Hematopoietic multipotent progenitor cell treated with erythropoietin and hydrocortisone succinate and interleukin-3 and kit ligand, for 17 days (in vitro differentiated cells): ENCODE measurements around the gene PLEKHG2.
A peak's percentile ranks its signal among the peaks of the same experiment; 100 is the strongest.

Source experiments
- DNase-seq: peaks from one replicate; pipeline ENCODE4 v3.0.0-alpha.2; 2015; ENCODE audit warnings: low spot score

Gene PLEKHG2

GRCh38 chr19:39384839-39385568, 27.5 kb upstream of the PLEKHG2 start:
- no peak for DNase-seq

- no peak for DNase-seq
Observed at GRCh38 chr19:39385629-39386411, 26.6 kb upstream of the PLEKHG2 start.

- DNase-seq, result no peak
Observed at GRCh38 chr19:39386557-39386956, 25.9 kb upstream of the PLEKHG2 start.

- no peak for DNase-seq
Observed at GRCh38 chr19:39388657-39389056, 23.8 kb upstream of the PLEKHG2 start.

GRCh38 chr19:39389631-39390414, 22.6 kb upstream of the PLEKHG2 start:
- no peak for DNase-seq

GRCh38 chr19:39390451-39390750, 22.1 kb upstream of the PLEKHG2 start:
- peak; percentile 80 for DNase-seq

- DNase-seq, result peak; percentile 100
Observed at GRCh38 chr19:39390751-39391437, 21.6 kb upstream of the PLEKHG2 start, which contains the start of the genes MED29 and PAF1. Gene MED29, plus strand, starts transcription at chr19:39391378. Its CDS starts 45 bp downstream, at chr19:39391423. Gene PAF1, minus strand, starts transcription at chr19:39391106. Its CDS starts 242 bp downstream, at chr19:39390864.

GRCh38 chr19:39397360-39398296, 14.8 kb upstream of the PLEKHG2 start:
- DNase-seq, result peak; percentile 91

- peak; percentile 93 for DNase-seq
Observed at GRCh38 chr19:39398297-39398864, 14.1 kb upstream of the PLEKHG2 start.

- DNase-seq, result peak; percentile 49
Observed at GRCh38 chr19:39399668-39400050, 12.8 kb upstream of the PLEKHG2 start.

GRCh38 chr19:39400061-39400460, 12.4 kb upstream of the PLEKHG2 start:
- no peak for DNase-seq

- DNase-seq, result no peak
Observed at GRCh38 chr19:39401070-39401548, 11.4 kb upstream of the PLEKHG2 start.

GRCh38 chr19:39401549-39402345, 10.7 kb upstream of the PLEKHG2 start:
- peak; percentile 89 for DNase-seq

- peak; percentile 92 for DNase-seq
Observed at GRCh38 chr19:39402346-39403300, 9.8 kb upstream of the PLEKHG2 start.

GRCh38 chr19:39403331-39404312, 8.8 kb upstream of the PLEKHG2 start:
- DNase-seq, result peak; percentile 92

- peak; percentile 42 for DNase-seq
Observed at GRCh38 chr19:39405261-39405957, 7.1 kb upstream of the PLEKHG2 start.
